BJ (cell line): Measurements from ENCODE around the gene CCDC40. TPM values are rescaled to one million over a fixed set of nuclear protein-coding genes. Genes with fewer than 3 reads are reported as not detected.

Experiments used
- CTCF ChIA-PET: fragments of 350-600 bp; formaldehyde crosslinking; extraction: SDS; loops from one replicate; lab custom pipeline; 2021; ENCODE audit warnings: antibody characterized with exemption, inconsistent platforms; lab: Yijun Ruan, JAX
- POLR2A ChIA-PET: fragments of 300-600 bp; sonication (Branson Sonifier 250); formaldehyde crosslinking; extraction: SDS; loops from one replicate; lab custom pipeline; 2021; ENCODE audit warnings: antibody characterized with exemption; lab: Charles Lee
- DNase-seq: peaks from one replicate; pipeline ENCODE4 v3.0.0-alpha.2; 2011; ENCODE audit warnings: low read depth
- H3K27me3 ChIP-seq: 2 replicates; pipeline ENCODE4 v1.6.0; 2011; ENCODE audit warnings: low read length; ENCODE audit not compliant: control insufficient read depth, insufficient read depth
- H3K36me3 ChIP-seq: 2 replicates; pipeline ENCODE4 v1.5.1; 2011; ENCODE audit warnings: low read length; ENCODE audit not compliant: control insufficient read depth, insufficient read depth
- H3K4me3 ChIP-seq: 2 replicates; pipeline ENCODE4 v1.5.1; 2011; ENCODE audit warnings: low read depth, mild to moderate bottlenecking, control low read depth, low read length
- polyA plus RNA-seq: library from polyadenylated mRNA; depleted of rRNA; stranded (reverse); fragments of >200 nt; gene quantifications from 2 replicates; pipeline ENCODE4 v1.2.3, GENCODE V29; 2011; rRNA removed
- small RNA-seq: library from RNA; depleted of rRNA; stranded (forward); fragments of <200 nt; gene quantifications from one replicate; pipeline ENCODE3, GENCODE V24; 2012; ENCODE audit warnings: low replicate concordance, low read depth; ENCODE audit not compliant: insufficient read length
- TF ChIP-seq, protein P1 (sequence below): IDR thresholded peaks from 2 replicates; pipeline ENCODE4 v1.5.1; 2011; ENCODE audit warnings: low read depth, mild to moderate bottlenecking, control low read depth, inconsistent platforms, low read length, moderate library complexity; ENCODE audit not compliant: insufficient read depth

The CCDC40 gene
- polyA plus RNA-seq, 1 experiment: 3.1 TPM

DNA sequence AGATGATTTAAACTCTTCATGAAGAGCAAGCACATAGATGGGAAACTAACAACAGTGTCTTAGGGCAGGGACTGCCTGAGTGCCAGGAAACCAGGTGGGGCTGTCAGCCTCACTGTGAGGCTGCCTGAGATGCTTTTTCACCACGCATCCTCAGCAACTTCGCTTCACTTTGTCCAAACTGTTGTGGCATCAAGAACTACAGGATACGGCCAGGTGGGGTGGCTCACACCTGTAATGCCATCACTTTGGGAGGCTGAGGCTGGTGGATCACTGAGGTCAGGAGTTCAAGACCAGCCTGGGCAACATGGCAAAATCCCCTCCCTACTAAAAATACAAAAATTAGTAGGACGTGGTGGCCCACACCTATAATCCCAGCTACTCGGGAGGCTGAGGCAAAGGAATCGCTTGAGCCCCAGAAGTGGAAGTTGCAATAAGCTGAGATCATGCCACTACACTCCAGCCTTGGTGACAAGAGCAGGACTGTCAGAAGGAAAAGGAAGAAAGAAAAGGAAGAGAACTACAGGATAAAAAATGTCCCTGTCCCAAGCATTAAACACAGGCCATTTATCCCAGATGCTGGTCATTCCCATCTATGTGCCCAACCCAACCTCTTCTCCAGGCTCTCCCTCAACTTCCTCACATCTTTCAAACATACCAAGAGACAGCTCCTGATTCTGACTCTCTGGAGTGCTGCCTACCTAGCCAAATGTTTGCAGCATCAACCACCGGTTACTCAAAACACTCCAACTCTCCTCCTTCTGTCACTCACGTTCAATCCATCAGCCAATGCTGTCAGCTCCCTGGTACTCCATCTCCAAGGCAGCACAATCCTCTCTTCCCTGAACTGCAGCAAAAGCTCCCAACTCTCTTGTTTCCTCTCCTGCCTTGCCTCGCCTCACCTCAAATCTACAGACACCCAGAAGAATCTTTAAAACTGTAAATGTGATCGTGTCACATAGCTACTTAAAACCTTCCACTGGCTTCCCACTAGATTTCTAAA is 108.9 kb downstream of the CCDC40 start:
- TF ChIP-seq, protein P1, sequence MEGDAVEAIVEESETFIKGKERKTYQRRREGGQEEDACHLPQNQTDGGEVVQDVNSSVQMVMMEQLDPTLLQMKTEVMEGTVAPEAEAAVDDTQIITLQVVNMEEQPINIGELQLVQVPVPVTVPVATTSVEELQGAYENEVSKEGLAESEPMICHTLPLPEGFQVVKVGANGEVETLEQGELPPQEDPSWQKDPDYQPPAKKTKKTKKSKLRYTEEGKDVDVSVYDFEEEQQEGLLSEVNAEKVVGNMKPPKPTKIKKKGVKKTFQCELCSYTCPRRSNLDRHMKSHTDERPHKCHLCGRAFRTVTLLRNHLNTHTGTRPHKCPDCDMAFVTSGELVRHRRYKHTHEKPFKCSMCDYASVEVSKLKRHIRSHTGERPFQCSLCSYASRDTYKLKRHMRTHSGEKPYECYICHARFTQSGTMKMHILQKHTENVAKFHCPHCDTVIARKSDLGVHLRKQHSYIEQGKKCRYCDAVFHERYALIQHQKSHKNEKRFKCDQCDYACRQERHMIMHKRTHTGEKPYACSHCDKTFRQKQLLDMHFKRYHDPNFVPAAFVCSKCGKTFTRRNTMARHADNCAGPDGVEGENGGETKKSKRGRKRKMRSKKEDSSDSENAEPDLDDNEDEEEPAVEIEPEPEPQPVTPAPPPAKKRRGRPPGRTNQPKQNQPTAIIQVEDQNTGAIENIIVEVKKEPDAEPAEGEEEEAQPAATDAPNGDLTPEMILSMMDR: no peak
- ChIA-PET POLR2A (interaction anchor here (0.5 kb wide), 1 partner anchor 24 kb away, joined by 3 read pairs; no protein-coding TSS in a partner anchor), CTCF (interaction anchor here (0.7 to 3.0 kb wide), 6 partner anchors 44 to 157 kb away, joined by 3 to 18 read pairs (median 4); partner anchors contain the start of gene GAA)
- no peak for DNase-seq
- peaks cover 10% of the 10 kb centered on the region for H3K36me3 ChIP-seq
- H3K4me3 ChIP-seq: peak overlapping the region; percentile 68
- no peaks in the 10 kb centered on the region for H3K27me3 ChIP-seq

DNA sequence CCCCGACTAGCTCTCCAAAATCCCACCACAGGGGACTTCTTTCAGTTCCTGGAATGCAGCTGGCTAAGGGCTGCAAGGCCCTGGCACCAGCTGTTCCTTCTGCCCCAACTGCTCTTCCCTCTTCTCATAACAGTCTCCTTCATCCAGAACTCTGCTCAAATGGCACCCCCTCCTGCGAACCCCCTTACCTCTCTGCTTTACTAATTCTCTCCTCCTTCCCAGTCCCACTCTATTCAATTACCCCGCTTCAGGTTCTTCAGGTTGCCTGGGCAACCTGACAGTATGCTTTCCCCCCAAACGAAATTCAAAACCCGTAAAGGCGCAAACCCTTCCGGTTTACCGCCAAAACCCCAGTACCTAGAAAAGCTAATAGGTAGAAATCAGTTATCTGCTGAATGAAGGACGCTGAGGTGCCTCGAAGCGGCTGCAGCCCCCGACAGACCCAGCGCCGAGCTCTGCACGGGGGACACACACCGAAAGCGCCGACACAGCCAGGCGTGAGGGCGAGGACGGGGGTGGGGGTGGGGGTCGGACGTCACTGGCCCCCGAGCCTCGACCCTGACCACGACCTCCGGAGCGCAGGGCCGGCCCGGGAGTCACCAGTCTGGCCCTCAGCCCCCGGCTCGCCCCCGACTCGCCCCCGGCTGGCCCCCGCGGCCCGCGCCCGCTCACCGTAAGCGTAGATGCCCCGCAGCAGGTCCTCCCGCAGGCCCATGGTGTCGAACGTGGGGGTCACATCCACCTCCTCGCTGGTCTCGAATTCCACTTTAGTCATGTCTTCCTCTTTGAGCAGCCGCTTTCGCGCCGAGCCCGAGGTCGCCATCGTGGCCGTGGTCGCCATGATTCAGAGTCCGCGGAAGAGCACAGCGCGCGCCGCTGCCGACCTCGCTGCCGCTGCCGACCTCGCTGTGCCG is 109.9 kb downstream of the CCDC40 start:
- DNase-seq: no peak
- no peaks in the 10 kb centered on the region for H3K27me3 ChIP-seq
- TF ChIP-seq, protein P1: 0 out of 2 replicates have a peak, but pooled peaks have one; percentile 6
- POLR2A ChIA-PET: no interaction called here
- CTCF ChIA-PET: interaction anchor here (0.7 to 3.0 kb wide), 6 partner anchors 45 to 158 kb away, joined by 3 to 18 read pairs (median 4); partner anchors contain the start of gene GAA
- H3K4me3 ChIP-seq: peak overlapping the region; percentile 68
- H3K36me3 ChIP-seq: peaks cover 10% of the 10 kb centered on the region

DNA sequence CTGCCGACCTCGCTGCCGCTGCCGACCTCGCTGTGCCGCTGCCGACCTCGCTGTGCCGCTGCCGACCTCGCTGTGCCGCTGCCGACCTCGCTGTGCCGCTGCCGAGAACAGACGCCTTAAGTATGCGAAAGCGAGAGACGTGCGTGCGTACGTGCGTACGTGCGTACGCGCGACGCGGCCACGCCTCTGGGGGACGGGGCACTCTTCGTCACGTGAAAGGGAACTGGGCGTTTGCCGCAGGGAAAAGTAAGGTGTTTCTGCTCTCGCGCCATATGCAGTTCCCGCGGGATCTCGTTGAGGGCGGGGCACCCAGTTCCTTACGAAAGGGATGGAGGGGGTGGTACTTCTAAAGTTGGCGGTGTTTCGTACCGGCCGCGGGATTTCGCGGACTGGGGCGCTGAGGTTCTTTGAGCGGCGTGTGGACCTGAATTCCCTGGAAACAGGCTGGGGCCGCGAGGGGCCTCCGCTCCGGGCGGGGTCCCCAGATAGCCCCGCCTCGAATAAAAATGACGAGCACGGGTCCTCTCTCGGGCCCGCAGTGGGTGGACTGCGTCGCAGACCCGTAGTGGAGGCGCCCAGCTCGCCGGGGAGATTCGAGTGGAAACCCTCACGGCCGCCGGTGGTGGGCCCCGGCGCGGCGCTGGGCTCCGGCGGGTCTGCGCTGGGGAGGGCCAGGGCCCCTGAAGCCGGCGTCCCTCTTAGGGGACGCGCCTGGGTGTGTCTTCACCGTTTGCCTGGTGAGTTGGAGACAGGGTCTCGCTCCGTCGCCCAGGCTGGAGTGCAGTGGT is 110.8 kb downstream of the CCDC40 start, which contains the start of gene EIF4A3:
Gene EIF4A3 (minus strand): TSS at position 94 of the 788 bp plus-strand sequence. CDS start 167 bp downstream, outside the sequence.
- peak; percentile 98 for DNase-seq
- POLR2A ChIA-PET: no interaction called here
- peak within 1 kb of the TSS; percentile 68 for H3K4me3 ChIP-seq
- no peaks in the 10 kb centered on the region for H3K27me3 ChIP-seq
- TF ChIP-seq, protein P1: 0 out of 2 replicates have a peak, but pooled peaks have one; percentile 1
- peaks cover 10% of the 10 kb centered on the region for H3K36me3 ChIP-seq
- CTCF ChIA-PET: interaction anchor here (1.0 to 3.0 kb wide), 4 partner anchors 46 to 115 kb away, joined by 3 to 18 read pairs (median 4); partner anchors contain the start of gene GAA

Small RNA genes within 50 kb of the gene (small RNA-seq; reads per million reads assigned to genes)
- gene AC087741.2 (not detected), gene MIR1268B (not detected)

Other genes starting within 250 kb of the CCDC40 start
- gene CBX8, start 239.6 kb upstream of the CCDC40 start, polyA plus RNA-seq: 0.32 and 0.47 TPM in 2 replicates
- gene CBX4, start 197.2 kb upstream of the CCDC40 start, polyA plus RNA-seq: 8.0 and 10.4 TPM in 2 replicates
- gene TBC1D16, start 770 bp upstream of the CCDC40 start, polyA plus RNA-seq: 8.4 and 9.0 TPM in 2 replicates
- 3.3 and 5.7 TPM in 2 replicates for gene GAA, start 64.9 kb downstream of the CCDC40 start, polyA plus RNA-seq
- gene EIF4A3, start 110.5 kb downstream of the CCDC40 start, polyA plus RNA-seq: 89.0 and 89.4 TPM in 2 replicates
- not detected in 2 replicates for gene CARD14, start 133.4 kb downstream of the CCDC40 start, polyA plus RNA-seq
- 26.3 and 44.4 TPM in 2 replicates for gene SGSH, start 183.7 kb downstream of the CCDC40 start, polyA plus RNA-seq
- gene SLC26A11, start 183.8 kb downstream of the CCDC40 start, polyA plus RNA-seq: 10.6 and 17.1 TPM in 2 replicates
- 38.2 and 53.1 TPM in 2 replicates for gene RNF213, start 224.2 kb downstream of the CCDC40 start, polyA plus RNA-seq